ENCODE data around the gene GRPEL1.

DNA sequence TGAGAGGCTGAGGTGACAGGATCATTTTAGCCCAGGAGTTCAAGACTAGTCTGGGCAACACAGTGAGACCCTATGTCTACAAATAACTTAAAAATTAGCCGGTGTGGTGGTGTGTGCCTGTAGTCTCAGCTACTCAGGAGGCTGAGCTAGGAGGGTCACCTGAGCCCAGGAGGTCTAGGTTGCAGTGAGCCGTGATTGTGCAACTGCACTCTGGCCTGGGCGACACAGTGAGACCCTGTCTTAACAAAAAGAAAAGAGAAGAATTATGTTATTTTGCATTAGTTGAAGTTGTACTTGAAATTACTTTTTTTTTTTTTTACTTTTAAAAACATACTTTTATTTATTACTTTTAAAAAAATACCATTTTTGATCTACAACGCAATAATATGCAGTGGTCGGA lies 46.5 kb downstream of the GRPEL1 start:
- TF ChIP-seq, protein P1, sequence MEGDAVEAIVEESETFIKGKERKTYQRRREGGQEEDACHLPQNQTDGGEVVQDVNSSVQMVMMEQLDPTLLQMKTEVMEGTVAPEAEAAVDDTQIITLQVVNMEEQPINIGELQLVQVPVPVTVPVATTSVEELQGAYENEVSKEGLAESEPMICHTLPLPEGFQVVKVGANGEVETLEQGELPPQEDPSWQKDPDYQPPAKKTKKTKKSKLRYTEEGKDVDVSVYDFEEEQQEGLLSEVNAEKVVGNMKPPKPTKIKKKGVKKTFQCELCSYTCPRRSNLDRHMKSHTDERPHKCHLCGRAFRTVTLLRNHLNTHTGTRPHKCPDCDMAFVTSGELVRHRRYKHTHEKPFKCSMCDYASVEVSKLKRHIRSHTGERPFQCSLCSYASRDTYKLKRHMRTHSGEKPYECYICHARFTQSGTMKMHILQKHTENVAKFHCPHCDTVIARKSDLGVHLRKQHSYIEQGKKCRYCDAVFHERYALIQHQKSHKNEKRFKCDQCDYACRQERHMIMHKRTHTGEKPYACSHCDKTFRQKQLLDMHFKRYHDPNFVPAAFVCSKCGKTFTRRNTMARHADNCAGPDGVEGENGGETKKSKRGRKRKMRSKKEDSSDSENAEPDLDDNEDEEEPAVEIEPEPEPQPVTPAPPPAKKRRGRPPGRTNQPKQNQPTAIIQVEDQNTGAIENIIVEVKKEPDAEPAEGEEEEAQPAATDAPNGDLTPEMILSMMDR (IDR thresholded peaks at IDR 0.05) = no peak
- no peak for TF ChIP-seq POLR2A (IDR thresholded peaks at IDR 0.05)

All from body of pancreas (tissue), 4 donors.